Tongue (tissue), 2 donors: ENCODE data around the gene HACE1. TPM values are rescaled to one million over a fixed set of nuclear protein-coding genes. Genes with fewer than 3 reads are reported as not detected.
"Not testable (repeated sequence)": the region's sequence is repeated elsewhere in the genome, so short reads cannot be mapped to it uniquely, and the experiment has no call there.

Source experiments
- DNase-seq: peaks from one replicate; pipeline ENCODE4 v3.0.0-alpha.2; 2015
- total RNA-seq: library from RNA; depleted of rRNA; stranded (reverse); fragments of >200 nt; gene quantifications from one replicate; pipeline ENCODE4 v1.2.3, GENCODE V29; 2014

HACE1 gene
- total RNA-seq, 1 donor from 2014 or later: 28.8 TPM

DNA sequence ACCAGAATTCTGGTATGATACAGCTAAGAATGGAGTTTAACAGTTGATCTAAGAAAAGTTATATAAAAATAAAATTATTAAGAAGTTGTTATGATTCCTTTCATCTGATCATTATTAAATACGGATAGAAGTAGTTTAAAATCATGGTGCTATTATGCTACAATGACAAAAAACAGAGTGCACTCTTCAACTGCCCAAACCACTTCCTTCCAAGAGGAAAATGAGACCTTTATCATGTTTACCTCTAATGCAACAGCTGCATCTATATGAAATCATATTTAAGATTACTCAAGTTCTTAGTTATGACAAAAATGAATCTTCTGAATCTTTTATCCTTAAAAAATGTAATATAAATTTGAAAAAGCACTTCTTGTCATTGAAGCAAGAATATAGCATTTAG, 31.2 kb downstream of the HACE1 start:
- no peak for DNase-seq

DNA sequence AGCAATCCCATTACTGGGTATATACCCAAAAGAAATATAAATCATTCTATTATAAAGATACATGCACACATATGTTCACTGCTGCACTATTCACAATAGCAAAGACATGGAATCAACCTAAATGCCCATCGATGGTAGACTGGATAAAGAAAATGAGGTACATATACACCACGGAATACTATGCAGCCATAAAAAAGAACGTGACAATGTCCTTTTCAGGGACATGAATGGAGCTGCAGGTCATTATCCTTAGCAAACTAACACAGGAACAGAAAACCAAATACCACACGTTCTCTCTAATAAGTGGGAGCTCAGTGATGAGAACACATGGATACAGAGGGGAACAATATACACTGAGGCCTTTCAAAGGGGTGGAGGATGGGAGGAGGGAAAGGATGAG, 38.9 kb downstream of the HACE1 start:
- not testable (repeated sequence) for DNase-seq

DNA sequence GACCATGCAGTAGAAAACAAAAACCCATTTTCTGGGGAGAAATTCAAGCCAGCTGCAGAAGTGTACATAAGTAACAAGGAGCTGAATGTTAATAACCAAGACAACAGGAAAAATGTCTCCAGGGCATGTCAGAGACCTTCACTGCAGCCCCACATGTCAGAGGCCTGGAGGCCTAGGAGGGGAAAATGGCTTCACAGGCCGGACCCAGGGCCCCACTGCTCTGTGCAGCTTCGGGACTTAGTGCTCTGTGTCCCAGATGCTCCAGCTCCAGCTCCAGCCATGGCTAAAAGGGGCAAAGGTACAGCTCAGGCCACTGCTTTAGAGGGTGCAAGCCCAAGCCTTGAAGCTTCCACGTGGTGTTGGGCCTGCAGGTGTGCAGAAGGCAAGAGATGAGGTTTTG, 43.6 kb downstream of the HACE1 start:
- DNase-seq: no peak

DNA sequence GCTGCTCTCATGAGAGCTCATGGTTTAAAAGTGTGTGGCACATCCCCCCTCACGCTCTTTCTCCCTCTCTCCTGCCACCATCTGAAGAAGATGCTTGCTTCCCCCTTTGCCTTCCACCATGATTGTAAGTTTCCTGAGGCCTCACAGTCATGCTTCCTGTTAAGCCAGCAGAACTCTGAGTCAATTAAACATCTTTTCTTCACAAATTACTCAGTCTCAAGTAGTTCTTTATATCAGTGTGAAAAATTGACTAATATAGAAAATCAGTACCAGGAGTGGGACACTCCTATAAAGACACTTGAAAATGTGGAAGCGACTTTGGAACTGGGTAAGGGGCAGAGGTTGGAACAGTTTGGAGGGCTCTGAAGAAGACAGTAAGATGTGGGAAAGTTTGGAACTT, 45.0 kb downstream of the HACE1 start:
- no peak for DNase-seq

DNA sequence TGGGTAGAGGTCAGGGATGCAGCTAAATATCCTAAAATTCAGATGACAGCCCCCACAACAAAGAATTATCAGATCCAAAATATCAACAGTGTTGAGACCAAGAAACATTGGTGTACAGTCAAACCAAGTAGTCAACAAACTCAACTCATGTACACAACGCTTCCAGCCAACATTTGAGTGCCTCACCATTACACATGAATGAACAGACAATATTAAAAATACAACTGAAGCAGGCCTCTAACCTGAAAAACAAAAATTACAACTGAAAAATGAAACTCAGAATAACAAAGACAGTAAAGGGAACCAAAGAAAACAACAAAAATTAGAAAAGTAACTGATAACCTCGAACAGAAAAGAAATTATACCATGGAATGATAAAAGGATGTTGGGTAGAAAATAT, 46.2 kb downstream of the HACE1 start:
- no peak for DNase-seq

DNA sequence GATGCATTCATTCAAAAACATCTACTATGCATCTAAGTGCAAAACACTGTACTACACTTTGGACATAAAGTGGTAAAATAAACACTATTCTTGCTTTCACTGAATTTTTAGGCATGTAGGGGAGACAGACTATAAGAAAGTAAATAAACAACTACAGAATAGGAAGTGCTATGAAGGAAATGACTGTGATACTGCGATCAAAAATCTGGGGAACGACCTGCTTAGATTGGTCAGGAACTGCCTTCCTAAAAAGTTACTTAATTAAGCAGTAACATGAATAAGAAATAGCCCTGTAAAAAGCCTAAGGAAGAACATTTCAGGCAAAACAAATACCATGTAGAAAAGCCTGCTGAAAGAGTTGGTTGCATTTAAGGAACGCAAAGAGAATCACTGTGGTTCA, 50.6 kb downstream of the HACE1 start:
- no peak for DNase-seq

DNA sequence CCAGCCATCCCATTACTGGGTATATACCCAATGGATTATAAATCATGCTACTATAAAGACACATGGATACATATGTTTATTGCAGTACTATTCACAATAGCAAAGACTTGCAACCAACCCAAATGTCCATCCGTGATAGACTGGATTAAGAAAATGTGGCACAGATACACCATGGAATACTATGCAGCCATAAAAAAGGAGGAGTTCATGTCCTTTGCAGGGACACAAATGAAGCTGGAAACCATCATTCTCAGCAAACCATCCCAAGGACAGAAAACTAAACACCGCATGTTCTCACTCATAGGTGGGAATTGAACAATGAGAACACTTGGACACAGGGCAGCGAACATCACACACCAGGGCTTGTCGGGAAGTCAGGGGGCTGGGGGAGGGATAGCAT, 54.4 kb downstream of the HACE1 start:
- not testable (repeated sequence) for DNase-seq

DNA sequence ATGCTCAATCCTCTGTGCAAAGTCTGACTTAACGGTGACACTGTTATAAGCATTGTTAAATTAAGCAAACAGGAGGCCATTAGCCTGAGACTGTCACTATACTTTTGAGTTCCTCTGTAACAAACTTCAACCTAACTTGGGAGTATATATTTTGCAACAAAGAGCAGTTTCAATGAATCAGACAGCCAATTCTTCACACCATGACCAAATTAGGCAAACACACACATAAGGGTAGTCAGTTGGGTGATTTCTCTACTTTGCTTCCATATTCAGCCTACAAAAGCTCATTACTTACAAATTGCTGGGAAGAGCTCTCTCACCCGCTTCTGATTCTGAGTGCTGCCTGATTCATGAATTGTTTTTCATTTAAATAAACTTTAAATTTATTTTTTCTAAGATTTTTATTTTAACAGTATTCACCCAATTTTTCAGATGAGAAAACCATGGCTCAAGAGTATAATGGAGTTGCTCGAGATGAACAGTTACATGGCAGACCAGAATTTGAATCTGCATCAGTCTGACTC, 60.5 kb downstream of the HACE1 start:
- DNase-seq: no peak

DNA sequence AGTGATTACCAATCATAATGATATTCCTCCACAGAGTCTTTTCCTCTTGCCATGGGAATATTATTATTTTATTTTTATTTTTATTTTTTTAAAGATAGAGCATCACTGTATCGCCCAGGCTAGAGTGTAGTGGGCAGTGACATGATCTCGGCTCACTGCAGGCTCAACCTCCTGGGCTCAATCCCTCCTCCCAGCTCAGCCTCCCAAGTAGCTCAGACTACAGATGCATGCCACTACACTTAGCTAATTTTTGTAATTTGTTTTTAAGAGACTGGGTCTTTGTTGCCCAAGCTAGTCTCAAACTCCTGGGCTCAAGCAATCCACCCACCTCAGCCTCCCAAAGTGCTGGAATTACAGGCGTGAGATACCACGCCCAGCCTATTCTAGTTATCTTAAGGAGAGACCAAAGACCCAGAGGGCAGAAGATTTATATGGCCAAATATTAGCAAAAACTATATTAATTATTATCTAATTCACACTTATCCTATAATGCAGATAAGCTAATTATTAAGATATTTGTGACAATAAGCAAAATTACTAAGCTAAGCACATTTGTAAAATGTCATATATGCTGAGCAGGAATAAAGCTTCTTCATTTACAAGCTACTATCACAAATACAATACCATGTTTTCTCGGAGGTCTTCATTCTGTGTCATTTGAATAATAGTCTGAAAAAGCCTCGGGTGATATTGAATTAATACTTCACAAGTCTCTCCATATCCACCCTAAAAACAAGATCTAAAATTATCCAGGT, 63.5 kb downstream of the HACE1 start:
- no peak for DNase-seq

DNA sequence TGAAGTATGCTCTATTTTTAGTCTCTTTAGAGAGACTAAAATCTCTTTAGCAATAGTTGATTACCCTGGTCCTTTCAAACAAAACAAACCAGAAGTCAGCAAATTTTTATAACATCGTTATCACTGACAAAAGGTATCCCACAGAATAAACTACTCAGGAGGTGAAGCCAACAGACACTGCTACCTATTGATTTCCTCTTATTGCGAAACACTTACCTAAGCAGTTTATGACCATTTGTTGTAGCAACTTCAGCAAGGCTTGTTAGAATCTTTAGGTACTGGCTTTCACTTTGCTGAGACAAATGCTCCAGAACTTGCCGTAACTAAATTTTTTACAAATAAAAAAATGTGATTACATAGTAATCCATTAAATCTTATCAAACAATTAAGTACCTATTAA, 64.4 kb downstream of the HACE1 start:
- DNase-seq: no peak

DNA sequence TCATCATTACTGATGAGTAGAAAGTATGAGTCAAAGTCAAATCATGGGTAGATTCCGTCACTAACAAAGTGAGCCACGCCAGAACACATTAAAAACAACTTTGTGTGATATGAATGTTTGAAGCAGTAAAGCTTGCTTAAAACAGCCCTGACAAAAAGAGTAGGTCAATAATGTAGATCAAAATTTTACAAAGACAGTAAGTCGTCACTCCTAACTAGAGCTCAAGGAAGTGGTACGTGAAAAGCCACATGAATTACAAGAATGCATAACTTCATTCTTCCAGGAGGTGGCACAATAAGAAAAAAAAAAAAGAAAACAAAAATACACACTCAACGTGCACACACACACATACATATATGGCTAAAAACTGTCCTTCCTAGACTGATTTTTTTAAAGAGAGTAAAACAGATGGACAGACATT, 69.9 kb downstream of the HACE1 start:
- peak; percentile 4 for DNase-seq

DNA sequence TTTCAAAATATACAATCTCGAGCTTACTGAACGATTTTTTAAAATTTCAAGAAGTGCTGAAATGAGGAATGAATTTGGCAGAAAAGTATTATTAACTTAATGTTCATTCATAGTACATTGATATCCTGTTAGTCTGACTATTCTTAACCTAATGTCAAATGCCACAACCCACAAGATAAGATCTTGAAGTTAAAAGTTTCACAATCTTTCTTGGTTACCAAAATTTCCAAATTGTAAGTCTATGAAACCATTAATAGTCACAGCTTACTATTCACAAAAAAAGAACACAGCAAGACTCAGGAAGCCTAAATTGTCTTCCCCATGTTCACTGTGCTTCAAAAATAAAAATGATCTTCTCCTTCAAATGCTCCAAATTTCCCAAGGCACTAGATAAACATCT, 71.3 kb downstream of the HACE1 start:
- DNase-seq: no peak

DNA sequence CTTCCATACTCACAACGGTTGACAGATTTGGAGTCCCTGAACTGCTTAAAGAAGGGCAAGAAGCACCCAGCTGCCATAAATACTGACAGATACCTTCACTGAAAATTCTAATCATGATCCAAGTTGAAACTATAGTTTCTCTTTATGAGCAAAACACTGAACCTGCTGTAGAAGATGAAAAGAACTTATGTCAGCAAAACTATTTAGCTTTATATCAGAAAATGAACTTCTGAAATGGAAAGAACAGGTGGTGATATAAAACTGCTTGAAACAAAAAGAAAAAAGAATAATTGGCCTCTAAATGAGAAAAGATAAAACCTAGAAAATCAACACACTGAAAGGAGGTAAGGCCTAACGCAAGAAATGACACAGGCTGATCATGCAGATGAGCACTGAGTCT, 72.4 kb downstream of the HACE1 start:
- DNase-seq: no peak

DNA sequence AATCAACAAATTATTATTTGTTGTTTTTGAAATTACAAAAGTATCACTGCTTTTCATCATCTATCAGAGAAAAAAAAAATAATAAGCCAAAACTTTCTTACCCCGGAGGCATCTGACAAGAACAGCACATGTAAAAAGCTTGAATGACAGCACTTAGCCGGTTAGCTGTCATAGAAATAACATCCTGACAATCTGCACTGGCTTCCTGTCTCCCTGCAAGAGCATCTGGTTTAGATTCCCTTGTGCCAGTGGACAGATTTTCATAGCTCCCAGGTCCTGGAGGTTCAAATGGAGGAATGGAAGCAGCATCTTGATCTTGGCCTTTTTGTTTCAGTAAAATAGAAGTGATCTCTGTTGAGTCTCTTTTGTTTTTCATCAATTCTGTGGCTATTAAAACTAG, 74.8 kb downstream of the HACE1 start:
- DNase-seq: no peak

DNA sequence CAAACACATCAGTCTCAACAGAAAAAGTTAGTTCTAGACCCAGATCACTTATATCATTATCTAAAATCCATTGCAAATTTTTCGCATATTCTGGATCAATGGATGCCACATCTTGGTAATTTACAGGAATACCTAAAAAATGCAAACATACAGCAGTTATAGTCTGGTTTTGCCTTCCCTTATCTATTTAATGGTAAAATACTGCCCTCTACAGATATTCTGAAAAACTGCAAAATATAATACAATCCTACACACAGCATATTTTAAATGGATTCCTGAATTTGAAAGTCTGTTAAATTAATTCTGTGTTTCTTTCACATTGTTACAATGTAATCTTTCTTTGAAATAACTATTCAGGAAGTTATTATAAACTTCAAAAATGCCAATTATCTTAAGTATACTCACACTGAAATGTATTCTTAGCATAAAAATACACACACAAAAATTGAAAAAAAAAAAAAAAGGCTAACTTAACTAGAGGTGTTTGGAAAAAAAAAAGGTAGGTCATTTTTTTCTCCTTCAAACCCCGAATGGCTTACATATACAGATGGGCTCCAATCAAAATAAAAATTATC, 88.4 kb downstream of the HACE1 start:
- peak; percentile 36 for DNase-seq

DNA sequence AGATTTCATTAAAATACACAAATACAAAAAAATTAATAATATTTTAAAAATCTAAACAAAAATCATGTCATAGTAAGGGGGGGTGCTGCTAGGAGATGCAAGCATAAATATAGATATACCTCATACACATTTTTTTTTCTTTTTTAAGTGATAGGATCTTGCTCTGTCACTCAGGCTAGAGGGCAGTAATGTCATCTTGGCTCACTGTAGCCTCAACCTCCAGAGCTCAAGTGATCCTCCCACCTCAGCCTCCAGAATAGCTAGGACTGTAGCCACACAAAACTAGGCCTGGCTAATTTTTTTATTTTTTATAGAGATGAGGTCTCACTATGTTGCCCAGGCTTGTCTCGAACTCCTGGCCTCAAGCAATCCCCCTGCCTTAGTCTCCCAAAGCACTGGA, 90.8 kb downstream of the HACE1 start:
- no peak for DNase-seq

DNA sequence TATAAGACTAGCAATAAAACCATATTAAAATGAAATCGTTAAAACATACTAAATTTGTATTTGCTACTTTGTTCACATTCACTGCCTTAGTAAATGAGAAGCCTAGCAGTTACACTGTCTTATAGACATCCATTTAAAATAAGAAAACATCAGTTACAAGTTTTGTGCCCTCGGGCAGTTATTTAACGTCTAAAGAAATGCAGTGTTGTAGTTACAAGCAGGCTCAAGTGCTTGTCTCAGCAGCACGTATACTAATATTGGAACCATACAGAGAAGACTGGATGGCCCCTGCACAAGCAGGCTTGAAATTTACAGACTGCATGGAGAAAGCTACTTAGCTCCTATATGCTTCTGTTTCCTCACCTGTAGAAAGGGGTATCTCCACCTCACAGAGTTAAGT, 93.1 kb downstream of the HACE1 start:
- DNase-seq: no peak

DNA sequence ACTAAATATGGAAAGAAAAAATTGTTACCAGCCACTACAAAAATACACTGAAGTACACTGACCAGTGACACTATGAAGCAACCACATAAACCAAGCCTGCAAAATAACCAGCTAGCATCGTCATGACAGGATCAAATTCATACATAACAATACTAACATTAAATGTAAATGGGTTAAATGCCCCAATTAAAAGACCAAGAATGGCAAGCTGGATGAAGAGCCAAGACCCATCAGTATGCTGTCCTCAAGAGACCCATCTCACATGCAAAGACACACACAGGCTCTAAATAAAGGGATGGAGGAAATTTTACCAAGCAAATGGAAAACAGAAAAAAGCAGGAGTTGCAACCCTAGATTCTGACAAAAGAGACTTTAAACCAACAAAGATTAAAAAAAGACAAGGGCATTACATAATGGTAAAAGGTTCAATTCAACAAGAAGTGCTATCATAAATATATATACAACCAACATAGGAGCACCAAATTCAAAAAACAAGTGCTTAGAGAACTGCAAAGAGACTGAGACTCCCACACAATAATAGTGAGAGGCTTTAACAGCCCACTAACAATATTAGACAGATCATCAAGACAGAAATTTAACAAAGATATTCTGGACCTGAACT, 104.8 kb downstream of the HACE1 start:
- DNase-seq: no peak

DNA sequence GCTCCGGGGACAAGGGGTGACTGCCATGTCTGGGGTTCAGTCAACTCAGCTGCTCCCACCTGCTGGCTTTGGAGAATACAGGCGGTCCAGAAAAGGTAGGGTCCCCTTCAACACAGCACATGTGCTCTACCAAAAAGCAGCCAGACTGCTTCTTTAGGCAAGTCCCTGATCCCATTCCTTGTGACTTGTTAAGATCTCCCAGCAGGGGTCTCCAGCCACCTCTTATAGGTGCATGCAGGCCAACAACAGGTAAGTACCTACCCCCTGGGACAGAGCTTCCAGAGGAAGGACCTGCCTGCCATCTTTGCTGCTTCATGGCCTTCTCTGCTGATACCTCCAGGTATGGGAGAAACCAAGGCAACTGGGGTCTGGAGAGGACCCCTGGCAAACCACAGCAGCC, 106.5 kb downstream of the HACE1 start:
- no peak for DNase-seq

DNA sequence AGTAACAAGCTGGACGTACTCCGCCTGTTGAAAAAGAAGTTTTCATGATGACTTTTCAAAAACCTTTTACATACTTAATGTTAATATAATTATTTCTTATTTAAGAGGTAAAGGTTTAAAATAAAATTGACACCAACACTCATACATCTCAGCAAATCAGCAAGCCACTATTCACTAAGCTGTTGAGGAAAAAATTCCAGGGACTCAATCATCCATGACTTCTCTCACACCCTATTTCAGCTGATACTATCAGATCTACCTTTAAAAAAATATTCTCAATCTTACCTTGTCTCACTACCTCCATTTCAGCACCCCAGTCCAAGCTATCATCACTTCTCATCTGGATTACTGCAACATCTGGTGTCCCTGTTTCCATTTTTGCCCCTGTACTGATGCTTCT, 109.3 kb downstream of the HACE1 start:
- DNase-seq: no peak

DNA sequence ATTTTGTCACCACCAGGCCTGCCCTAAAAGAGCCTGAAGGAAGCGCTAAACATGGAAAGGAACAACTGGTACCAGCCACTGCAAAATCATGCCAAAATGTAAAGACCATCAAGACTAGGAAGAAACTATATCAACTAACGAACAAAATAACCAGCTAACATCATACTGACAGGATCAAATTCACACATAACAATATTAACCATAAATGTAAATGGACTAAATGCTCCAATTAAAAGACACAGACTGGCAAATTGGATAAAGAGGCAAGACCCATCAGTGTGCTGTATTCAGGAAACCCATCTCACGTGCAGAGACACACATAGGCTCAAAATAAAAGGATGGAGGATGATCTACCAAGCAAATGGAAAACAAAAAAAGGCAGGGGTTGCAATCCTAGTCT, 120.6 kb downstream of the HACE1 start:
- not testable (repeated sequence) for DNase-seq

DNA sequence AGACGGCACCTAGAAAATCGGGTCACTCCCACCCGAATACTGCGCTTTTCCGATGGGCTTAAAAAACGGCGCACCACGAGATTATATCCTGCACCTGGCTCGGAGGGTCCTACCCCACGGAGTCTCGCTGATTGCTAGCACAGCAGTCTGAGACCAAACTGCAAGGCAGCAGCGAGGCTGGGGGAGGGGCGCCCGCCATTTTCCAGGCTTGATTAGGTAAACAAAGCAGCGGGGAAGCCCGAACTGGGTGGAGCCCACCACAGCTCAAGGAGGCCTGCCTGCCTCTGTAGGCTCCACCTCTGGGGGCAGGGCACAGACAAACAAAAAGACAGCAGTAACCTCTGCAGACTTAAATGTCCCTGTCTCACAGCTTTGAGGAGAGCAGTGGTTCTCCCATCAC, 122.2 kb downstream of the HACE1 start:
- DNase-seq: not testable (repeated sequence)

DNA sequence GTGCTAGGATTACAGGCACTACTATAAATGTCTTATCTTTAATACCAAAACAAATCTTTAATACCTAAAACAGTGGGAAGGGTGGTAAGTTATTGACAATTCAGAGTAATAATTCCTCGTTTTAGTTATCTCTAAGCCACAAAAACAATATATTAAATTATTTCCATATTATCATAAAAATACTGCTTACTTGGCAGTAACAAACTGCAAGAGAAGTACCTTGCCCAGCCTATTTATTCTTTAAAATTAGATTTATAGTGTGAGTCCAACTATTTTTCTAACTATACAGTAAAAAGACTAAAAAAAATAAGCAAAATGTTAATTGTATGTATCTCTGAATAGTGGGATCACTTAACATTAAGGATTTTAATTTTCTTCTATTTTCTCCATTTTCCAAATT, 123.2 kb downstream of the HACE1 start:
- no peak for DNase-seq

DNA sequence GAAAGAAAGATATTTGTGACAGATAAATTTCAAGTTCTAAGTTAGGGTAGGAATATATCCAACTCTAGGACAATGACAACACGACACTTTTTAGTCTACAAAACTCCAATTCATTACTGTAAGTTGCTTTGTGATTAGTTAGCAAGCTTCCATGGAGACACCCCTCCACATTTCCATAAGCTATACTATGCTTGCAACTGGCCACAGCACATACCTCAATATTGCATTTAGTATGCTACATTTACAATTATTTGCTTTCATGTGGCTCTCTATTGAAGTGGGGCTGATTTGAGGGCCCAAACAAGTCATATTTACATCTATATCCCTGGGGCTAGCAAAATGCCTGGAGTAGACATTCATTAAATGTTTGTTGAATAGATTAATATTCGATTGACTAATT, 129.3 kb downstream of the HACE1 start:
- no peak for DNase-seq
